WERI-Rb-1 (cell line): ENCODE data around the gene ATP8A2.

Experiments
- DNase-seq: peaks from one replicate; pipeline ENCODE4 v3.0.0-alpha.2; 2020
- H3K27ac ChIP-seq: fragments of 250-450 bp; sonication (Bioruptor Pico); 2 replicates; pipeline ENCODE4 v1.5.1; 2020; ENCODE audit warnings: mild to moderate bottlenecking, moderate library complexity
- H3K27me3 ChIP-seq: fragments of 250-450 bp; sonication (Bioruptor Pico); 2 replicates; pipeline ENCODE4 v1.5.1; 2021; ENCODE audit warnings: mild to moderate bottlenecking, low read depth, moderate library complexity; ENCODE audit not compliant: insufficient read depth, severe bottlenecking
- H3K36me3 ChIP-seq: fragments of 250-450 bp; sonication (Bioruptor Pico); 2 replicates; pipeline ENCODE4 v1.5.1; 2020; ENCODE audit warnings: mild to moderate bottlenecking, moderate library complexity
- H3K4me3 ChIP-seq: 2 replicates; pipeline ENCODE4 v1.5.1; 2011; ENCODE audit warnings: low read depth, mild to moderate bottlenecking, control low read depth, low read length
- H3K9me3 ChIP-seq: fragments of 250-450 bp; sonication (Bioruptor Pico); 2 replicates; pipeline ENCODE4 v1.5.1; 2021; ENCODE audit warnings: mild to moderate bottlenecking, moderate library complexity; ENCODE audit not compliant: severe bottlenecking
- CTCF ChIP-seq: IDR thresholded peaks from 2 replicates; pipeline ENCODE4 v1.5.1; 2011; ENCODE audit warnings: low read depth, mild to moderate bottlenecking, control low read depth, inconsistent platforms, low read length

ATP8A2 gene

GRCh38 chr13:25743421-25743820 lies 371.6 kb downstream of the ATP8A2 start:
- no peak overlapping the region for H3K4me3 ChIP-seq
- H3K9me3 ChIP-seq: no peaks in the 10 kb centered on the region
- H3K27ac ChIP-seq: no peak overlapping the region
- DNase-seq: no peak
- no peaks in the 10 kb centered on the region for H3K36me3 ChIP-seq
- no peak for TF ChIP-seq CTCF
- H3K27me3 ChIP-seq: no peaks in the 10 kb centered on the region

- H3K9me3 ChIP-seq: no peaks in the 10 kb centered on the region
- no peak for DNase-seq
- no peak overlapping the region for H3K4me3 ChIP-seq
- H3K27me3 ChIP-seq: no peaks in the 10 kb centered on the region
- no peaks in the 10 kb centered on the region for H3K36me3 ChIP-seq
- no peak overlapping the region for H3K27ac ChIP-seq
- no peak for TF ChIP-seq CTCF
Observed at GRCh38 chr13:25744178-25744577, 372.4 kb downstream of the ATP8A2 start.

GRCh38 chr13:25746131-25746530 lies 374.4 kb downstream of the ATP8A2 start:
- DNase-seq: no peak
- Histone ChIP-seq H3K9me3 (no peaks in the 10 kb centered on the region), H3K27me3 (no peaks in the 10 kb centered on the region), H3K27ac (no peak overlapping the region), H3K4me3 (no peak overlapping the region), H3K36me3 (no peaks in the 10 kb centered on the region)
- no peak for TF ChIP-seq CTCF

GRCh38 chr13:25752957-25753551 lies 381.3 kb downstream of the ATP8A2 start:
- Histone ChIP-seq H3K36me3 (no peaks in the 10 kb centered on the region), H3K27ac (no peak overlapping the region), H3K4me3 (no peak overlapping the region), H3K9me3 (no peaks in the 10 kb centered on the region), H3K27me3 (no peaks in the 10 kb centered on the region)
- no peak for TF ChIP-seq CTCF
- DNase-seq: no peak

- DNase-seq: no peak
- Histone ChIP-seq H3K27ac (no peak overlapping the region), H3K36me3 (no peaks in the 10 kb centered on the region), H3K27me3 (no peaks in the 10 kb centered on the region), H3K9me3 (no peaks in the 10 kb centered on the region), H3K4me3 (no peak overlapping the region)
- no peak for TF ChIP-seq CTCF
Observed at GRCh38 chr13:25753976-25754375, 382.2 kb downstream of the ATP8A2 start.

- H3K9me3 ChIP-seq: no peaks in the 10 kb centered on the region
- no peaks in the 10 kb centered on the region for H3K36me3 ChIP-seq
- DNase-seq: no peak
- H3K27ac ChIP-seq: no peak overlapping the region
- no peak overlapping the region for H3K4me3 ChIP-seq
- no peak for TF ChIP-seq CTCF
- H3K27me3 ChIP-seq: no peaks in the 10 kb centered on the region
Observed at GRCh38 chr13:25756251-25756650, 384.5 kb downstream of the ATP8A2 start.
